K562 (cell line): ENCODE measurements around the gene CABP2.
"Not testable (repeated sequence)": the region's sequence is repeated elsewhere in the genome, so short reads cannot be mapped to it uniquely, and the experiment has no call there.

Source experiments
- CTCF ChIP-seq, 3 experiments: IDR thresholded peaks in 2 of 3; conservative IDR thresholded peaks in 1 of 3; 2 replicates each; pipeline ENCODE4 v1.5.1; 2011 to 2012; ENCODE audit warnings: low read length in 3 of 3, mild to moderate bottlenecking in 3 of 3, control low read depth in 2 of 3, improper control_type of control experiment in 1 of 3, inconsistent platforms in 1 of 3, low read depth in 1 of 3, mixed read lengths in 1 of 3, moderate library complexity in 1 of 3; ENCODE audit not compliant: insufficient read depth in 2 of 3
- SPI1 ChIP-seq: IDR thresholded peaks from 2 replicates; pipeline ENCODE4 v1.6.1; 2011; ENCODE audit warnings: low read depth, low read length, control low read depth, borderline replicate concordance
- TARDBP ChIP-seq: fragments of 450-650 bp; IDR thresholded peaks from 2 replicates; pipeline ENCODE4 v1.6.1; 2016

GRCh38 chr11:67485873-67486361, 37.3 kb downstream of the CABP2 start:
- not testable (repeated sequence) for TF ChIP-seq CTCF (IDR thresholded peaks at IDR 0.05 in 2 of 3, conservative IDR thresholded peaks at IDR 0.05 in 1 of 3; ENCODE audit: insufficient read depth in 2 of 3, low read depth in 1 of 3, low read length in 3 of 3); SPI1; TARDBP
